B cell (primary cell): ENCODE results near the gene SLC25A48. TPM values are rescaled to one million over a fixed set of nuclear protein-coding genes. Genes with fewer than 3 reads are reported as not detected.

Source experiments
- ATAC-seq: fragments of 200-7000 bp; cut with Tn5 transposase; one replicate; pipeline ENCODE4 v1.10.0; 2021; ENCODE audit warnings: low read depth, mild to moderate bottlenecking, moderate number of reproducible peaks, moderate library complexity
- CTCF ChIA-PET: fragments of 350-600 bp; sonication (Branson Sonifier 250); formaldehyde crosslinking; loops from one replicate; lab custom pipeline; 2021; ENCODE audit warnings: antibody characterized with exemption, inconsistent platforms; lab: Charles Lee
- POLR2A ChIA-PET: fragments of 350-600 bp; sonication (Branson Sonifier 250); formaldehyde crosslinking; loops from one replicate; lab custom pipeline; 2021; ENCODE audit warnings: antibody characterized with exemption; lab: Charles Lee
- DNase-seq: peaks from one replicate; pipeline ENCODE4 v3.0.0; 2013
- H2AFZ ChIP-seq: 2 replicates; pipeline ENCODE4 v1.6.1; 2012; ENCODE audit warnings: mild to moderate bottlenecking, low read depth, low read length; ENCODE audit not compliant: insufficient read depth, poor library complexity, severe bottlenecking
- H3K27ac ChIP-seq, 2 donors: 1 replicate in 1 of 2; 2 replicates in 1 of 2; pipeline ENCODE4 v1.5.1; 2012 to 2013; ENCODE audit warnings: low read length in 2 of 2, mild to moderate bottlenecking in 2 of 2, moderate library complexity in 1 of 2
- H3K27me3 ChIP-seq, 4 experiments: fragments of 200-600 bp in 1 of 4; sonication (generic) in 1 of 4; replicated peaks in 1 of 4; 1 replicate in 2 of 4; 2 replicates in 2 of 4; pipeline versions ENCODE4 v1.6.1 to v1.7.0; 2013 to 2016; ENCODE audit warnings: low read length in 3 of 4, mild to moderate bottlenecking in 2 of 4, mixed read lengths in 1 of 4, moderate library complexity in 1 of 4; ENCODE audit not compliant: insufficient read depth in 4 of 4, control insufficient read depth in 3 of 4; ENCODE audit errors: control extremely low read depth in 1 of 4
- H3K36me3 ChIP-seq, 2 experiments: replicated peaks in 1 of 2; 1 replicate in 1 of 2; 2 replicates in 1 of 2; pipeline versions ENCODE4 v1.6.1 to v1.7.1; 2013; ENCODE audit warnings: low read length in 1 of 2; ENCODE audit not compliant: insufficient read depth in 2 of 2, control insufficient read depth in 1 of 2; ENCODE audit errors: control extremely low read depth in 1 of 2, extremely low read depth in 1 of 2
- H3K4me1 ChIP-seq, 2 donors: fragments of 200-600 bp in 1 of 2; sonication (generic) in 1 of 2; 1 replicate in 1 of 2; 2 replicates in 1 of 2; pipeline versions ENCODE4 v1.5.1 to v1.6.1; 2013 to 2017; ENCODE audit warnings: low read length in 2 of 2; ENCODE audit not compliant: control insufficient read depth in 2 of 2, insufficient read depth in 2 of 2
- H3K4me2 ChIP-seq: replicated peaks from 2 replicates; pipeline ENCODE3; 2012; ENCODE audit warnings: mild to moderate bottlenecking, low read depth, low read length; ENCODE audit not compliant: poor library complexity, severe bottlenecking
- H3K4me3 ChIP-seq, 5 experiments: fragments of 200-600 bp in 1 of 5; sonication (generic) in 1 of 5; 1 replicate in 3 of 5; 2 replicates in 2 of 5; pipeline versions ENCODE4 v1.5.1 to v1.7.0; 2011 to 2016; ENCODE audit warnings: low read length in 4 of 5, mild to moderate bottlenecking in 4 of 5, low read depth in 2 of 5, control low read depth in 1 of 5, moderate library complexity in 1 of 5; ENCODE audit not compliant: insufficient read depth in 1 of 5; ENCODE audit errors: control extremely low read depth in 1 of 5, extremely low read depth in 1 of 5
- H3K79me2 ChIP-seq: fragments of 200-600 bp; sonication (generic); one replicate; pipeline ENCODE4 v1.6.0; 2016; ENCODE audit warnings: low read length; ENCODE audit not compliant: control insufficient read depth, insufficient read depth
- H3K9ac ChIP-seq: fragments of 200-600 bp; sonication (generic); 2 replicates; pipeline ENCODE4 v1.6.1; 2017; ENCODE audit warnings: mild to moderate bottlenecking, low read length, moderate library complexity
- H3K9me3 ChIP-seq, 3 donors: one replicate each; pipeline versions ENCODE4 v1.6.1 to v1.7.1; 2013; ENCODE audit warnings: low read length in 2 of 3; ENCODE audit not compliant: control insufficient read depth in 2 of 3, insufficient read depth in 1 of 3; ENCODE audit errors: control extremely low read depth in 1 of 3
- H4K20me1 ChIP-seq: 2 replicates; pipeline ENCODE4 v1.6.0; 2012; ENCODE audit warnings: mild to moderate bottlenecking, low read length; ENCODE audit not compliant: insufficient read depth, control insufficient read depth, poor library complexity, severe bottlenecking
- H3K27ac Mint-ChIP-seq: one replicate; pipeline ENCODE4 v1.8.0; 2021; ENCODE audit warnings: mixed read lengths
- H3K27me3 Mint-ChIP-seq: one replicate; pipeline ENCODE4 v1.8.0; 2021; ENCODE audit warnings: mixed read lengths
- H3K4me1 Mint-ChIP-seq: one replicate; pipeline ENCODE4 v1.8.0; 2021; ENCODE audit warnings: mixed read lengths
- H3K4me3 Mint-ChIP-seq: one replicate; pipeline ENCODE4 v1.8.0; 2021; ENCODE audit warnings: mixed read lengths
- H3K9me3 Mint-ChIP-seq: one replicate; pipeline ENCODE4 v1.8.0; 2022; ENCODE audit warnings: mixed read lengths; ENCODE audit not compliant: insufficient read depth
- CTCF ChIP-seq: fragments of 200-600 bp; IDR thresholded peaks from one replicate; pipeline ENCODE4 v1.8.0; 2022; ENCODE audit warnings: antibody characterized with exemption, mild to moderate bottlenecking
- EZH2 ChIP-seq: IDR thresholded peaks from 2 replicates; pipeline ENCODE4 v1.6.1; 2012; ENCODE audit warnings: borderline replicate concordance, low read depth, mild to moderate bottlenecking, moderate library complexity, low read length; ENCODE audit not compliant: insufficient read depth, poor library complexity, severe bottlenecking
- WGBS: methylation state at CpG from one replicate; pipeline ENCODE4 v1.1.5; 2013; ENCODE audit warnings: missing lambda C conversion rate; ENCODE audit not compliant: insufficient coverage; 5-methylcytosine and 5-hydroxymethylcytosine counted together
- intact Hi-C: fragments of 100-400 bp; cut with micrococcal nuclease; formaldehyde crosslinking; loops from one replicate; pipeline ENCODE4 v1.10.0; 2022
- polyA plus RNA-seq: library from polyadenylated mRNA; depleted of rRNA; stranded (reverse); fragments of >200 nt; gene quantifications from 2 replicates; pipeline ENCODE4 v1.2.3, GENCODE V29; 2012
- total RNA-seq, 2 donors: library from RNA; stranded (reverse); fragments of 120-200 nt in 1 of 2; gene quantifications; 1 replicate in 1 of 2; 2 replicates in 1 of 2; pipeline versions ENCODE4 v1.2.3 to v1.2.4, GENCODE V29; 2013 to 2022

SLC25A48 gene
- total and polyA plus RNA-seq, 2 donors (not counting 1 experiment from before 2014, with no cell fraction given), result not detected

GRCh38 chr5:135842737-135843136 lies 8.3 kb downstream of the SLC25A48 start:
- ChIA-PET POLR2A (no interaction called here), CTCF (no interaction called here)
- no peak overlapping the region for H3K4me3 ChIP-seq
- no peak overlapping the region for H3K27ac ChIP-seq
- H3K79me2 ChIP-seq, result no peaks in the 10 kb centered on the region
- H2AFZ ChIP-seq, result no peak overlapping the region
- TF ChIP-seq EZH2, result no peak
- no peak for TF ChIP-seq CTCF
- H3K4me3 Mint-ChIP-seq, result no peak overlapping the region
- no peak overlapping the region for H3K27ac Mint-ChIP-seq
- H3K36me3 ChIP-seq, result no peaks in the 10 kb centered on the region
- no peaks in the 10 kb centered on the region for H3K4me1 Mint-ChIP-seq
- ATAC-seq (no peak), DNase-seq (no peak)
- H3K4me2 ChIP-seq, result no peak overlapping the region
- no peaks in the 10 kb centered on the region for H3K4me1 ChIP-seq
- intact Hi-C loops, result no loop called here
- peaks cover 0 to 4% (median 0%) of the 10 kb centered on the region in 4 experiments for H3K27me3 ChIP-seq
- H3K27me3 Mint-ChIP-seq, result peaks cover 14% of the 10 kb centered on the region
- 71% methylated on average over 2 of the region's 4 CpGs for WGBS
- H3K9ac ChIP-seq, result no peak overlapping the region
- no peaks in the 10 kb centered on the region for H4K20me1 ChIP-seq
- H3K9me3 Mint-ChIP-seq, result peaks cover 2% of the 10 kb centered on the region
- H3K9me3 ChIP-seq, result peaks cover 0 to 6% (median 6%) of the 10 kb centered on the region in 3 donors

GRCh38 chr5:135843571-135844337 lies 9.3 kb downstream of the SLC25A48 start:
- no peak overlapping the region for H3K4me3 Mint-ChIP-seq
- H3K27ac Mint-ChIP-seq, result no peak overlapping the region
- Histone ChIP-seq H3K4me1 (no peaks in the 10 kb centered on the region), H3K4me3 (no peak overlapping the region), H3K27me3 (peaks cover 0 to 4% (median 0%) of the 10 kb centered on the region in 4 experiments), H3K9me3 (peaks cover 0 to under 1% (median 0%) of the 10 kb centered on the region in 3 donors), H3K4me2 (no peak overlapping the region), H2AFZ (no peak overlapping the region), H3K79me2 (no peaks in the 10 kb centered on the region), H4K20me1 (no peaks in the 10 kb centered on the region), H3K9ac (no peak overlapping the region), H3K27ac (no peak overlapping the region), H3K36me3 (no peaks in the 10 kb centered on the region)
- WGBS, result 84% methylated on average over 6 of the region's 6 CpGs
- intact Hi-C loops, result no loop called here
- DNase-seq (no peak), ATAC-seq (no peak)
- peaks cover 2% of the 10 kb centered on the region for H3K9me3 Mint-ChIP-seq
- ChIA-PET CTCF (no interaction called here), POLR2A (no interaction called here)
- H3K27me3 Mint-ChIP-seq, result peaks cover 14% of the 10 kb centered on the region
- no peaks in the 10 kb centered on the region for H3K4me1 Mint-ChIP-seq
- TF ChIP-seq EZH2 (no peak), CTCF (no peak)
